Measurements from ENCODE around the gene SLAMF1. TPM values are rescaled to one million over a fixed set of nuclear protein-coding genes. Genes with fewer than 3 reads are reported as not detected.

The SLAMF1 gene
- total and polyA plus RNA-seq, 9 of the 15 experiments (the other 6 are each of a cell fraction or from before 2014, with no cell fraction given) = 0.04 to 0.17 (median 0.11) TPM; not detected in 4

DNA sequence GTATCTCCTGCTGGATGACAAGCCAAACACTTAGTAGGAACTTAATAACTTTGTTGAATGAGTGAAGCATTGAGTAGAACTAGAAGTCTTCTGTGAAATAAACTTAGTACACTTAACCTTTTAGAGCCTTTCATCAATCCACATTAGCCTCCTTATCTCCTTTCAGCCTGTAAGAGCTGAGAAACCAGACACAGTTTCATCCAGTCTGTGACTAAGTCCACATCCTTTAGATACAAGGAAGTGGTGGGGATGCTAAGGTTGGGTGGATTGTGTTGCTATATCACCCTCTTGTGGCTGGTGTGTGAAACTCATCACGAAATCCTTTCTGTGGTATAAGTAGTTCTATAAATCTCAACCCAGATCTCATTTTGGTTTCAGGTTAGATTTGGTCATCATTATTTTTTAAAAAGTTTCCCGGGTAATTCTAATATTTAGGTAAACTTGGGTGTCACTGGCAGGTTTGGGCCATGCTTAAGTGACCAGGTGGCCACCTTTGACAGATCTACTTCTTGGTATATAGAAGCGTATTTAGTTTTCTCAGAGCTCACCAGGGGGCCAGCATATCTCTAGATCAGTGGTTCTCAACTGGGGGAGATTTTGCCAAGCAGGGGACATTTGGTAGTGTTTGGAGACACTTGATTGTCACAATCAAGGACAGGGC lies 39.7 kb downstream of the SLAMF1 start (continued):
- TF ChIP-seq ZNF175 (CRISPR knock-in tag; IDR thresholded peaks at IDR 0.05; ENCODE audit: low read depth) = peak; percentile 60; the same call in 1 of the 2 replicates
- peak; percentile 89 for TF ChIP-seq CC2D1A (IDR thresholded peaks at IDR 0.05)
- 0 out of 2 replicates have a peak, but pooled peaks have one; percentile 29 for TF ChIP-seq CREM (IDR thresholded peaks at IDR 0.05; ENCODE audit: low read depth)
- peak; percentile 62 for TF ChIP-seq ZKSCAN1 (IDR thresholded peaks at IDR 0.05; ENCODE audit: low read depth, low read length)
- peak; percentile 43; the same call in 1 of the 2 replicates for TF ChIP-seq ZNF197 (CRISPR knock-in tag; IDR thresholded peaks at IDR 0.05; ENCODE audit: low read depth)
- 0 out of 2 replicates have a peak, but pooled peaks have one; percentile 29 for TF ChIP-seq ETV1 (tag; conservative IDR thresholded peaks at IDR 0.05; ENCODE audit: low read depth)
- TF ChIP-seq JUND (IDR thresholded peaks at IDR 0.05; ENCODE audit: borderline replicate concordance, low read depth, low read length) = peak; percentile 60; the same call in 1 of the 2 replicates
- TF ChIP-seq JUND (tag; IDR thresholded peaks at IDR 0.05; ENCODE audit: borderline replicate concordance, low read depth, low read length) = peak; percentile 73; the same call in 1 of the 3 replicates
- peak; percentile 26; the same call in 1 of the 2 replicates for TF ChIP-seq ATF7 (IDR thresholded peaks at IDR 0.05)

DNA sequence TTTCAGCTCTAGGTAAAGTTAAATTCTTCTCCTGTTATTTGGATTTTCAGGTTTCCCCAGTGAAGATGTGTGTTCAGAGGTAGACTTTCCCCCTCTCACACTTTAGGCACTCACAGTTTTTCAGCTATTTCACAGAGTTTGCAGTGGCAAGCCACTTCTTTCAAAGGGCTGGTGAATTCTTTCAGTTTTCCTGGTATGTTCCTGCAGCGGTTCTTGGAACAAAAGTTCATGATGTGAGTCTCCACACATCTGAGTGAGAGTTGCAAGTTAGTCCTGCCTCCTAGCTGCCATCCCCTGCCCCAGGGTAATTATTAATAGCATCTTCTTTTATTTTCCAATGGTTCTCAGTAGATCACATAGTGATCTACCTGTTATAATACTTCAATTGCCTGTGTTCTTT lies 40.2 kb downstream of the SLAMF1 start:
- BruUV-seq (replicated peaks) = no TSS peak
- peak overlapping the region; percentile 65 for H2AFZ ChIP-seq (ENCODE audit: low read depth, low read length)
- H3K9ac ChIP-seq (ENCODE audit: insufficient read depth in 1 of 2, low read depth in 2 of 2, low read length in 2 of 2) = no peak overlapping the region
- H3K27me3 ChIP-seq (ENCODE audit: control insufficient read depth in 2 of 2, insufficient read depth in 2 of 2, low read length in 2 of 2) = no peaks in the 10 kb centered on the region
- no peak for DNase-seq (ENCODE audit: extremely low read depth in 1 of 4, low spot score in 3 of 4)
- intact Hi-C loops (cut with micrococcal nuclease) (loop anchor here (1.0 to 10.0 kb wide), 5 partner anchors 56 to 412 kb away; partner anchors contain the start of gene CASQ1), in situ Hi-C loops (cut with MboI) (loop anchor here (5.0 kb wide), 1 partner anchor 179 kb away; no protein-coding TSS in a partner anchor)
- H3K4me1 ChIP-seq (replicated peaks in 1 of 2; ENCODE audit: control insufficient read depth in 2 of 2, insufficient read depth in 2 of 2, low read length in 2 of 2) = peaks cover 0 to 22% of the 10 kb centered on the region in 2 experiments; a peak in 2 of 5 replicates
- 63% methylated on average over 1 of the region's 1 CpG for WGBS (ENCODE audit: insufficient coverage, low coverage, missing lambda C conversion rate)
- H3K9me1 ChIP-seq (ENCODE audit: control insufficient read depth, insufficient read depth, low read length) = no peaks in the 10 kb centered on the region
- ChIA-PET CTCF (ENCODE audit: low intra/inter-chr PET ratio) (interaction anchor here (0.5 to 2.6 kb wide), 4 partner anchors 177 to 286 kb away, joined by 3 to 54 read pairs (median 4); no protein-coding TSS in a partner anchor), POLR2A (no interaction called here)
- H3K79me2 ChIP-seq (ENCODE audit: control insufficient read depth, insufficient read depth, low read length) = no peaks in the 10 kb centered on the region
- no peak for FAIRE-seq
- H3K4me3 ChIP-seq = no peak overlapping the region
- no peak for ATAC-seq
- H3K27ac ChIP-seq (ENCODE audit: extremely low read depth, low read depth, low read length) = no peak overlapping the region
- no peaks in the 10 kb centered on the region for H3K36me3 ChIP-seq (ENCODE audit: control insufficient read depth, insufficient read depth, low read length)
- H3K4me2 ChIP-seq (ENCODE audit: insufficient read depth, low read length) = no peak overlapping the region
- H3K9me3 ChIP-seq (replicated peaks; ENCODE audit: control insufficient read depth, insufficient read depth, low read depth, low read length) = peaks cover 23% of the 10 kb centered on the region
- H4K20me1 ChIP-seq (replicated peaks; ENCODE audit: control insufficient read depth, insufficient read depth, low read length) = no peaks in the 10 kb centered on the region
- TF ChIP-seq TAF1 (IDR thresholded peaks at IDR 0.05; ENCODE audit: control insufficient read depth, extremely low read depth, insufficient read depth, low read length, severe bottlenecking) = no peak
- TF ChIP-seq ETV6 (IDR thresholded peaks at IDR 0.05; ENCODE audit: borderline replicate concordance in 1 of 2, low read depth in 2 of 2, low read length in 1 of 2) = 0 out of 4 replicates have a peak, but pooled peaks of 1 of the 2 experiments have one; percentile 1
- no peak for TF ChIP-seq ETV6 (CRISPR knock-in tag; IDR thresholded peaks at IDR 0.05; ENCODE audit: borderline replicate concordance)
- TF ChIP-seq RBM14 (IDR thresholded peaks at IDR 0.05; ENCODE audit: borderline replicate concordance, insufficient read depth, low read depth, low read length) = no peak
- TF ChIP-seq GTF2E2 (tag; IDR thresholded peaks at IDR 0.05) = no peak
- no peak for TF ChIP-seq PCBP1 (IDR thresholded peaks at IDR 0.05; ENCODE audit: low read depth, low read length, poor library complexity, severe bottlenecking)
- no peak for TF ChIP-seq DPF2 (IDR thresholded peaks at IDR 0.05)
- no peak for TF ChIP-seq ZNF695 (CRISPR knock-in tag; IDR thresholded peaks at IDR 0.05)
- TF ChIP-seq, protein P1, sequence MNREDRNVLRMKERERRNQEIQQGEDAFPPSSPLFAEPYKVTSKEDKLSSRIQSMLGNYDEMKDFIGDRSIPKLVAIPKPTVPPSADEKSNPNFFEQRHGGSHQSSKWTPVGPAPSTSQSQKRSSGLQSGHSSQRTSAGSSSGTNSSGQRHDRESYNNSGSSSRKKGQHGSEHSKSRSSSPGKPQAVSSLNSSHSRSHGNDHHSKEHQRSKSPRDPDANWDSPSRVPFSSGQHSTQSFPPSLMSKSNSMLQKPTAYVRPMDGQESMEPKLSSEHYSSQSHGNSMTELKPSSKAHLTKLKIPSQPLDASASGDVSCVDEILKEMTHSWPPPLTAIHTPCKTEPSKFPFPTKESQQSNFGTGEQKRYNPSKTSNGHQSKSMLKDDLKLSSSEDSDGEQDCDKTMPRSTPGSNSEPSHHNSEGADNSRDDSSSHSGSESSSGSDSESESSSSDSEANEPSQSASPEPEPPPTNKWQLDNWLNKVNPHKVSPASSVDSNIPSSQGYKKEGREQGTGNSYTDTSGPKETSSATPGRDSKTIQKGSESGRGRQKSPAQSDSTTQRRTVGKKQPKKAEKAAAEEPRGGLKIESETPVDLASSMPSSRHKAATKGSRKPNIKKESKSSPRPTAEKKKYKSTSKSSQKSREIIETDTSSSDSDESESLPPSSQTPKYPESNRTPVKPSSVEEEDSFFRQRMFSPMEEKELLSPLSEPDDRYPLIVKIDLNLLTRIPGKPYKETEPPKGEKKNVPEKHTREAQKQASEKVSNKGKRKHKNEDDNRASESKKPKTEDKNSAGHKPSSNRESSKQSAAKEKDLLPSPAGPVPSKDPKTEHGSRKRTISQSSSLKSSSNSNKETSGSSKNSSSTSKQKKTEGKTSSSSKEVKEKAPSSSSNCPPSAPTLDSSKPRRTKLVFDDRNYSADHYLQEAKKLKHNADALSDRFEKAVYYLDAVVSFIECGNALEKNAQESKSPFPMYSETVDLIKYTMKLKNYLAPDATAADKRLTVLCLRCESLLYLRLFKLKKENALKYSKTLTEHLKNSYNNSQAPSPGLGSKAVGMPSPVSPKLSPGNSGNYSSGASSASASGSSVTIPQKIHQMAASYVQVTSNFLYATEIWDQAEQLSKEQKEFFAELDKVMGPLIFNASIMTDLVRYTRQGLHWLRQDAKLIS (CRISPR knock-in tag; IDR thresholded peaks at IDR 0.05) = no peak
